Right lung (tissue), 5 donors: ENCODE results near the gene GLE1. TPM values are rescaled to one million over a fixed set of nuclear protein-coding genes. Genes with fewer than 3 reads are reported as not detected.
"Not testable (repeated sequence)": the region's sequence is repeated elsewhere in the genome, so short reads cannot be mapped to it uniquely, and the experiment has no call there.

Experiments used
- DNase-seq, 2 donors: peaks; one replicate each; pipeline ENCODE4 v3.0.0-alpha.2; 2013
- polyA plus RNA-seq, 5 donors: library from polyadenylated mRNA; unstranded; fragments of 120-200 nt; gene quantifications; one replicate each; pipeline versions ENCODE4 v1.2.1 to v1.2.3, GENCODE V29; 2013; ENCODE audit warnings: inconsistent platforms in 1 of 5, low replicate concordance in 1 of 5; ENCODE audit not compliant: insufficient read length in 5 of 5, insufficient read depth in 1 of 5

Gene GLE1
- polyA plus RNA-seq, 5 donors: 26.3 to 30.6 (median 30.0) TPM

- DNase-seq: no peak
Observed at GRCh38 chr9:128494746-128495129, 9.8 kb upstream of the GLE1 start.

GRCh38 chr9:128495296-128495695, 9.2 kb upstream of the GLE1 start:
- no peak for DNase-seq

GRCh38 chr9:128495804-128496417, 8.6 kb upstream of the GLE1 start:
- DNase-seq: no peak

- DNase-seq: no peak
Observed at GRCh38 chr9:128497824-128498610, 6.5 kb upstream of the GLE1 start.

GRCh38 chr9:128498911-128499310, 5.6 kb upstream of the GLE1 start:
- DNase-seq: no peak

- DNase-seq: no peak
Observed at GRCh38 chr9:128499920-128500319, 4.6 kb upstream of the GLE1 start.

GRCh38 chr9:128503415-128503825, 1.1 kb upstream of the GLE1 start:
- not testable (repeated sequence) for DNase-seq

GRCh38 chr9:128503870-128504269, 649 bp upstream of the GLE1 start:
- peak in 1 of 2 donors; percentile 15 for DNase-seq

- DNase-seq: no peak
Observed at GRCh38 chr9:128505414-128505765, 871 bp downstream of the GLE1 start.

- DNase-seq: not testable (repeated sequence)
Observed at GRCh38 chr9:128505906-128506305, 1.4 kb downstream of the GLE1 start.

GRCh38 chr9:128512820-128513219, 8.3 kb downstream of the GLE1 start:
- DNase-seq: no peak

GRCh38 chr9:128521956-128522355, 17.4 kb downstream of the GLE1 start:
- DNase-seq: peak in 1 of 2 donors; percentile 29

- DNase-seq: peak in 1 of 2 donors; percentile 26
Observed at GRCh38 chr9:128523199-128523925, 18.8 kb downstream of the GLE1 start.

- no peak for DNase-seq
Observed at GRCh38 chr9:128526720-128527119, 22.2 kb downstream of the GLE1 start.

GRCh38 chr9:128528445-128529160, 24.1 kb downstream of the GLE1 start:
- DNase-seq: no peak

- no peak for DNase-seq
Observed at GRCh38 chr9:128529191-128529590, 24.7 kb downstream of the GLE1 start.

- no peak for DNase-seq
Observed at GRCh38 chr9:128532581-128532980, 28.1 kb downstream of the GLE1 start.

- no peak for DNase-seq
Observed at GRCh38 chr9:128540634-128541360, 36.3 kb downstream of the GLE1 start.

- no peak for DNase-seq
Observed at GRCh38 chr9:128546504-128546903, 42.0 kb downstream of the GLE1 start.

- no peak for DNase-seq
Observed at GRCh38 chr9:128548876-128549275, 44.4 kb downstream of the GLE1 start.

GRCh38 chr9:128550226-128550625, 45.7 kb downstream of the GLE1 start:
- DNase-seq: no peak
